ENCODE data around the gene CLEC1A. TPM values are rescaled to one million over a fixed set of nuclear protein-coding genes. Genes with fewer than 3 reads are reported as not detected.

CLEC1A gene
- total RNA-seq, 1 experiment from 2014 or later = 0.41 TPM

DNA sequence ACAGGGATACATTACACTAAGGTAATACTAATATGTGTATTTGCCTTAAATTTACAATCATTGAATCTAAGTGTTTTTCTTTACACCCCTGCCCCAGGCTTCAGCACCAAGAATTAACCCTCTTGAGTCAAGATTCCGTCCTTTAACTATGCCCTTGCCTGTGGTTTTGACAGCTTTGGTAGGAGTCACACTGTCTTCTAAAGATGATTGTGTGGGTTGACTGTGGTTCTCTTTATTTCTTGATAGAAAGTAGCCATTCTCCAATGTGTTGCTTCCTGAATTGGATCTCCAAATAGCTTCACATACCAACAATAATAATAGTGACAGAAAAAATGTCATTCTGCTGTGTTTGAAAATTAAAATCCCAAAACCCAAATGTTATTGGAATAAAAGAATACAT, 27.6 kb upstream of the CLEC1A start:
- ChIA-PET CTCF (no interaction called here), POLR2A (no interaction called here)
- TF ChIP-seq POLR2AphosphoS5 (IDR thresholded peaks at IDR 0.05; ENCODE audit: low read depth, low read length) (no peak), TCF7L2 (IDR thresholded peaks at IDR 0.05; ENCODE audit: low read depth, low read length) (no peak), CTCF (IDR thresholded peaks at IDR 0.05) (no peak), SIN3A (IDR thresholded peaks at IDR 0.05; ENCODE audit: borderline replicate concordance, insufficient read depth, low read depth, low read length) (no peak)
- TF ChIP-seq, protein P1, sequence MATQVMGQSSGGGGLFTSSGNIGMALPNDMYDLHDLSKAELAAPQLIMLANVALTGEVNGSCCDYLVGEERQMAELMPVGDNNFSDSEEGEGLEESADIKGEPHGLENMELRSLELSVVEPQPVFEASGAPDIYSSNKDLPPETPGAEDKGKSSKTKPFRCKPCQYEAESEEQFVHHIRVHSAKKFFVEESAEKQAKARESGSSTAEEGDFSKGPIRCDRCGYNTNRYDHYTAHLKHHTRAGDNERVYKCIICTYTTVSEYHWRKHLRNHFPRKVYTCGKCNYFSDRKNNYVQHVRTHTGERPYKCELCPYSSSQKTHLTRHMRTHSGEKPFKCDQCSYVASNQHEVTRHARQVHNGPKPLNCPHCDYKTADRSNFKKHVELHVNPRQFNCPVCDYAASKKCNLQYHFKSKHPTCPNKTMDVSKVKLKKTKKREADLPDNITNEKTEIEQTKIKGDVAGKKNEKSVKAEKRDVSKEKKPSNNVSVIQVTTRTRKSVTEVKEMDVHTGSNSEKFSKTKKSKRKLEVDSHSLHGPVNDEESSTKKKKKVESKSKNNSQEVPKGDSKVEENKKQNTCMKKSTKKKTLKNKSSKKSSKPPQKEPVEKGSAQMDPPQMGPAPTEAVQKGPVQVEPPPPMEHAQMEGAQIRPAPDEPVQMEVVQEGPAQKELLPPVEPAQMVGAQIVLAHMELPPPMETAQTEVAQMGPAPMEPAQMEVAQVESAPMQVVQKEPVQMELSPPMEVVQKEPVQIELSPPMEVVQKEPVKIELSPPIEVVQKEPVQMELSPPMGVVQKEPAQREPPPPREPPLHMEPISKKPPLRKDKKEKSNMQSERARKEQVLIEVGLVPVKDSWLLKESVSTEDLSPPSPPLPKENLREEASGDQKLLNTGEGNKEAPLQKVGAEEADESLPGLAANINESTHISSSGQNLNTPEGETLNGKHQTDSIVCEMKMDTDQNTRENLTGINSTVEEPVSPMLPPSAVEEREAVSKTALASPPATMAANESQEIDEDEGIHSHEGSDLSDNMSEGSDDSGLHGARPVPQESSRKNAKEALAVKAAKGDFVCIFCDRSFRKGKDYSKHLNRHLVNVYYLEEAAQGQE (IDR thresholded peaks at IDR 0.05; ENCODE audit: insufficient read depth in 1 of 2, low read depth in 2 of 2, low read length in 1 of 2) = no peak
- no TSS peak for BruUV-seq (replicated peaks)
- no peak overlapping the region for H3K4me3 ChIP-seq (ENCODE audit: low read depth in 2 of 2, low read length in 2 of 2)
- DNase-seq (ENCODE audit: low read depth, low spot score) (no peak), ATAC-seq (no peak)
- H3K27ac ChIP-seq (ENCODE audit: low read length) = no peak overlapping the region
- in situ Hi-C loops (cut with HindIII; ENCODE audit: low pct_unique_long_range_greater_than_20kb, low sequenced_read_pairs) = no loop called here
- H3K27me3 ChIP-seq (ENCODE audit: control insufficient read depth, insufficient read depth, low read length) = no peaks in the 10 kb centered on the region
- no peaks in the 10 kb centered on the region for H3K36me3 ChIP-seq (ENCODE audit: control insufficient read depth, insufficient read depth, low read length)
- no peaks in the 10 kb centered on the region for H3K9me3 ChIP-seq (ENCODE audit: control insufficient read depth, insufficient read depth, low read depth, low read length)
- intact Hi-C loops (cut with micrococcal nuclease; ENCODE audit: unreplicated experiment) = no loop called here
- H3K4me1 ChIP-seq (ENCODE audit: control insufficient read depth, insufficient read depth, low read length) = no peaks in the 10 kb centered on the region

DNA sequence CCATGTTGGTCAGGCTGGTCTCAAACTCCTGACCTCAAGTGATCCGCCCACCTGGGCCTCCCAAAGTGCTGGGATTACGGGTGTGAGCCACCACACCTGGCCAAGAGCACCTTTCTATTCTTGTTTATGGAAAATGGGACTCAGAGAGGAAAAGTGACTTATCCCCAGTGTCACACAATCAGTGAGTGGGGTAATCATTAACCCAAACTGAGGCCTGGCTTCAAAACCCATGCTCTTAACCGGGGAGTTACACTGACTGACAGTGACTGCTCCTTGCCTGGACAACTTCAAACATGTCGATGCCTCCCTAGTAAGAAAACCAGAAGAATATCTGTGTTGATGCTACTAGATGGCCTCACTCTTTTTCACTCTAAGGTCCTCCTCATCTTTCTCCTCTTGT, 23.9 kb upstream of the CLEC1A start:
- Histone ChIP-seq H3K4me1 (ENCODE audit: control insufficient read depth, insufficient read depth, low read length) (no peaks in the 10 kb centered on the region), H3K9me3 (ENCODE audit: control insufficient read depth, insufficient read depth, low read depth, low read length) (no peaks in the 10 kb centered on the region), H3K27me3 (ENCODE audit: control insufficient read depth, insufficient read depth, low read length) (no peaks in the 10 kb centered on the region), H3K36me3 (ENCODE audit: control insufficient read depth, insufficient read depth, low read length) (no peaks in the 10 kb centered on the region), H3K4me3 (ENCODE audit: low read depth in 2 of 2, low read length in 2 of 2) (no peak overlapping the region), H3K27ac (ENCODE audit: low read length) (no peak overlapping the region)
- in situ Hi-C loops (cut with HindIII; ENCODE audit: low pct_unique_long_range_greater_than_20kb, low sequenced_read_pairs) = no loop called here
- TF ChIP-seq, protein P1 (IDR thresholded peaks at IDR 0.05; ENCODE audit: insufficient read depth in 1 of 2, low read depth in 2 of 2, low read length in 1 of 2) = no peak
- TF ChIP-seq TCF7L2 (IDR thresholded peaks at IDR 0.05; ENCODE audit: low read depth, low read length) (no peak), CTCF (IDR thresholded peaks at IDR 0.05) (no peak), POLR2AphosphoS5 (IDR thresholded peaks at IDR 0.05; ENCODE audit: low read depth, low read length) (no peak), SIN3A (IDR thresholded peaks at IDR 0.05; ENCODE audit: borderline replicate concordance, insufficient read depth, low read depth, low read length) (no peak)
- ATAC-seq (no peak), DNase-seq (ENCODE audit: low read depth, low spot score) (no peak)
- ChIA-PET POLR2A (interaction anchor here (0.7 kb wide), 1 partner anchor 476 kb away, joined by 5 read pairs; no protein-coding TSS in a partner anchor), CTCF (no interaction called here)
- intact Hi-C loops (cut with micrococcal nuclease; ENCODE audit: unreplicated experiment) = no loop called here
- BruUV-seq (replicated peaks) = no TSS peak
